Spleen (tissue), 11 donors: Measurements from ENCODE around the gene MCM9. TPM values are rescaled to one million over a fixed set of nuclear protein-coding genes. Genes with fewer than 3 reads are reported as not detected.

ENCODE experiments used
- DNase-seq: peaks from one replicate; pipeline ENCODE4 v3.0.0-alpha.2; 2020
- H3K27ac ChIP-seq, 8 donors: fragments of 200-600 bp; sonication (generic) in 7 of 8; 1 replicate in 4 of 8; 2 replicates in 4 of 8; pipeline versions ENCODE4 v1.5.0 to v1.8.0; 2016 to 2021; ENCODE audit warnings: inconsistent platforms in 4 of 8, mild to moderate bottlenecking in 4 of 8, moderate library complexity in 1 of 8
- H3K27me3 ChIP-seq, 7 donors: fragments of 200-600 bp; sonication (generic) in 6 of 7; replicated peaks in 1 of 7; 1 replicate in 4 of 7; 2 replicates in 3 of 7; pipeline versions ENCODE4 v1.5.0 to v1.8.0; 2016 to 2021; ENCODE audit warnings: inconsistent platforms in 3 of 7, mild to moderate bottlenecking in 1 of 7
- H3K36me3 ChIP-seq, 6 donors: fragments of 200-600 bp; sonication (generic) in 5 of 6; 1 replicate in 4 of 6; 2 replicates in 2 of 6; pipeline versions ENCODE4 v1.5.0 to v1.8.0; 2016 to 2021; ENCODE audit warnings: inconsistent platforms in 2 of 6
- H3K4me1 ChIP-seq, 6 donors: fragments of 200-600 bp; sonication (generic) in 5 of 6; 1 replicate in 3 of 6; 2 replicates in 3 of 6; pipeline versions ENCODE4 v1.5.0 to v1.8.0; 2016 to 2021; ENCODE audit warnings: inconsistent platforms in 3 of 6
- H3K4me3 ChIP-seq, 8 donors: fragments of 200-600 bp; sonication (generic) in 7 of 8; 1 replicate in 4 of 8; 2 replicates in 4 of 8; pipeline versions ENCODE4 v1.5.0 to v1.8.0; 2016 to 2021; ENCODE audit warnings: inconsistent platforms in 4 of 8, mild to moderate bottlenecking in 4 of 8, moderate library complexity in 2 of 8
- H3K9me3 ChIP-seq, 8 donors: fragments of 200-600 bp; sonication (generic) in 7 of 8; 1 replicate in 4 of 8; 2 replicates in 4 of 8; pipeline versions ENCODE4 v1.5.0 to v1.8.0; 2016 to 2021; ENCODE audit warnings: inconsistent platforms in 4 of 8
- POLR2A ChIP-seq, 3 donors: fragments of 450-650 bp; IDR thresholded peaks; one replicate each; pipeline ENCODE4 v1.5.1; 2017; ENCODE audit warnings: antibody characterized with exemption in 3 of 3, mild to moderate bottlenecking in 1 of 3
- POLR2AphosphoS5 ChIP-seq, 3 donors: sonication (generic); formaldehyde crosslinking; IDR thresholded peaks; one replicate each; pipeline ENCODE4 v1.5.1; 2017; ENCODE audit warnings: antibody characterized with exemption in 3 of 3
- WGBS, 5 donors: extraction: QIAGEN DNeasy Blood & Tissue Kit in 3 of 5; methylation state at CpG; one replicate each; pipeline versions ENCODE4 v1.1.5 to v1.1.7; 2013 to 2018; 5-methylcytosine and 5-hydroxymethylcytosine counted together
- intact Hi-C: fragments of 100-400 bp; cut with DNase I; formaldehyde crosslinking; loops from one replicate; pipeline ENCODE4 v1.15.0; 2023; ENCODE audit warnings: low total_unique reads
- polyA plus RNA-seq, 3 donors: library from polyadenylated mRNA; stranded (reverse); fragments of 200-250 nt; gene quantifications; one replicate each; pipeline ENCODE4 v1.2.1, GENCODE V29; 2013
- total RNA-seq, 7 donors: library from RNA; depleted of rRNA in 3 of 7; stranded (reverse); fragments of >200 nt in 3 of 7; fragmentation: NEBNext Ultra II Directional in 4 of 7; extraction: Animal tissue kit (Norgen Biotek cat#: 25700) in 4 of 7; gene quantifications; one replicate each; pipeline versions ENCODE4 v1.1.0 to v1.2.1, GENCODE V29; 2016 to 2021
- TF ChIP-seq, protein P1 (sequence below), 11 experiments: fragments of 200-600 bp in 7 of 11; fragments of 450-650 bp in 4 of 11; sonication (generic) in 4 of 11; IDR thresholded peaks in 8 of 11; conservative IDR thresholded peaks in 3 of 11; 1 replicate in 7 of 11; 2 replicates in 4 of 11; pipeline versions ENCODE4 v1.4.0 to v1.8.0; 2016 to 2021; ENCODE audit warnings: antibody characterized with exemption in 11 of 11, inconsistent platforms in 4 of 11, mild to moderate bottlenecking in 1 of 11
- donor health status: healthy with polysubstance abuse.
- donor health status: DM: no; HTN: no; CAD: no; lungs with moderate emphysema.
- donor health status: DM: no; HTN: no; CAD: no.
- donor health status: Bipolar disorder and iron deficiency.
- donor health status: healthy.
- donor health status: DM: no; HTN: no; CAD: no.
- donor health status: DM: yes; HTN: yes; CAD: no.

The MCM9 gene
- total and polyA plus RNA-seq, 10 donors, result 3.7 to 33.6 (median 21.5) TPM

DNA sequence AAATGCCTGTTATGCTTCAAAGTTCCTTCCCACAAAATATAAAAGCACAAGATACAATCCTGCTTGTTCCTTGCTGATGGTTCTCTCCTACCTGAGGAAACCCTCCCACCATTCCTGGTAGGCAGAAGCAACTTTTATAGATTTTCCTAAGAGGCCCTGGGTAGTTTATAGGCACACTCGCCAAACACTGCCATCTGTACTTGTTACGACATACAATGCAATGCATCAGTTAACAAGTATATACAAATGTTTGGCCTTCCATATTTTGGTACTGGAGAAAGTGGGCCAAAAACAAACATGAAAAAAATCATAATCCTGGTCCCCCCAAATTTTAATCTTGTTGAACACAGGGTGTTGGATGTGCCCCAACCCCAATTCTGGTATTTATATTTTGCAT, 16.6 kb downstream of the MCM9 start:
- intact Hi-C loops, result no loop called here
- TF ChIP-seq POLR2AphosphoS5 (IDR thresholded peaks at IDR 0.05) (no peak), POLR2A (IDR thresholded peaks at IDR 0.05) (no peak)
- TF ChIP-seq, protein P1, sequence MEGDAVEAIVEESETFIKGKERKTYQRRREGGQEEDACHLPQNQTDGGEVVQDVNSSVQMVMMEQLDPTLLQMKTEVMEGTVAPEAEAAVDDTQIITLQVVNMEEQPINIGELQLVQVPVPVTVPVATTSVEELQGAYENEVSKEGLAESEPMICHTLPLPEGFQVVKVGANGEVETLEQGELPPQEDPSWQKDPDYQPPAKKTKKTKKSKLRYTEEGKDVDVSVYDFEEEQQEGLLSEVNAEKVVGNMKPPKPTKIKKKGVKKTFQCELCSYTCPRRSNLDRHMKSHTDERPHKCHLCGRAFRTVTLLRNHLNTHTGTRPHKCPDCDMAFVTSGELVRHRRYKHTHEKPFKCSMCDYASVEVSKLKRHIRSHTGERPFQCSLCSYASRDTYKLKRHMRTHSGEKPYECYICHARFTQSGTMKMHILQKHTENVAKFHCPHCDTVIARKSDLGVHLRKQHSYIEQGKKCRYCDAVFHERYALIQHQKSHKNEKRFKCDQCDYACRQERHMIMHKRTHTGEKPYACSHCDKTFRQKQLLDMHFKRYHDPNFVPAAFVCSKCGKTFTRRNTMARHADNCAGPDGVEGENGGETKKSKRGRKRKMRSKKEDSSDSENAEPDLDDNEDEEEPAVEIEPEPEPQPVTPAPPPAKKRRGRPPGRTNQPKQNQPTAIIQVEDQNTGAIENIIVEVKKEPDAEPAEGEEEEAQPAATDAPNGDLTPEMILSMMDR (IDR thresholded peaks at IDR 0.05 in 8 of 11, conservative IDR thresholded peaks at IDR 0.05 in 3 of 11), result no peak
- no peaks in the 10 kb centered on the region for H3K9me3 ChIP-seq
- H3K27ac ChIP-seq, result no peak overlapping the region
- no peaks in the 10 kb centered on the region for H3K4me1 ChIP-seq
- H3K36me3 ChIP-seq, result peaks cover under 1 to 97% (median 68%) of the 10 kb centered on the region in 6 donors
- WGBS, 5 donors, result 84 to 97% (median 94%) methylated on average over 2 of the region's 2 CpGs
- no peak overlapping the region for H3K4me3 ChIP-seq
- no peak for DNase-seq
- H3K27me3 ChIP-seq, result no peaks in the 10 kb centered on the region

DNA sequence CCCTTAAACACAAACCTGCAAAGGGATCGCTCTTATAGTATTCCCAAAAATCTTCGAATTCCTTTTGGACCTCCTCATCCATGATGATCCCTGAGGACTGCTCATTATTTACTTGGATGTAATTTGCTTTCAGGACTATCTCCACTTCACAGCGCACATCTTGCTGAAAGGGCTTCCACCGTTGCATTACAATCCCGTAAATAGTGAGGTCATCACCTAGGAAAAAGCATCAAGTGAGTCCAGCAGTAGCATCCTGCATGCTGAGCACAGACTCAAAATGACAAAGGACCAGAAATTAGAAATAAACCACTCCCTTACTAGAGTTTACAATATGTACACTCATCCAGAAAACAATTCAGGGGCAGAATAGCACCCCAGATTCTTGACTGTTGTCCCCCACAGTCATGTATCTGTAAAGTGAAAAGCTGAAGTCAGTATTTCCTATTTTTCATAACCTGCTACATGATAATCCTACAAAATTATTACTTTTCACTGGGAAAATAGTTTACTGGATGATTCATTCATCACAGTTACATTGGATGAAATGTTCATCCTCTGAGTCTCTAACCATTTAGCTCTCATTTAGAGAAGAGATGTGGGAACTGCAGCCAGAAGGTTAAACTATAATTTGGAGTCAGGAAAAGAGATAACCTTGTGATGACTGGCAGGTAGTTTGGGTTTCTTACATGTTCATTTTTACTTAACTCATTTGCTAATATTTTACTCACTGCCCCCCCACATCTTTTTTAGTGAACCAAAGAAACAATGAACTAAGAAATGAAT, 17.2 kb downstream of the MCM9 start:
- Histone ChIP-seq H3K9me3 (no peaks in the 10 kb centered on the region), H3K27ac (no peak overlapping the region), H3K4me3 (no peak overlapping the region), H3K4me1 (no peaks in the 10 kb centered on the region), H3K27me3 (no peaks in the 10 kb centered on the region), H3K36me3 (peaks cover 0 to 97% (median 68%) of the 10 kb centered on the region in 6 donors)
- DNase-seq, result no peak
- TF ChIP-seq POLR2A (IDR thresholded peaks at IDR 0.05), result no peak
- TF ChIP-seq POLR2AphosphoS5 (IDR thresholded peaks at IDR 0.05), result no peak
- TF ChIP-seq, protein P1 (IDR thresholded peaks at IDR 0.05 in 8 of 11, conservative IDR thresholded peaks at IDR 0.05 in 3 of 11), result no peak
- WGBS, 5 donors, result 89 to 97% (median 93%) methylated on average over 5 of the region's 5 CpGs
- intact Hi-C loops, result no loop called here

DNA sequence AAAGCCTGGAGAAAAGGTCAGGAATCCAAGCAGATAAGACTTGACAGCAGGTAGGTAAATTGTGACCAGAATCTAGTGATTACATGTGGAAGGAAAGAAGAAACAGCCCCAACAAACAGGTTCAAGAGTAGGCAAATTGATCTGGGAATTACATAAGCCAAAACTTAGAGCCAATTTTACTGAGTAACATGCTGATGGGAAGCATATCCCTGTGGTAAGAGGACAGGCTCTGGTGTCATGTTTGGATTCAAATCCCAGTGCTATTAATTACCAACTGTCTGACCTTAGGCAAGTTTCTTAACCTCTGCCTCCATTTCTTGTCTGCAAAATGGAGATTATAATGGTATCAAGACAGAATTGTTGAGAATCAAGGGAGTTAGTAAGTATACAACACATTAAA, 20.4 kb downstream of the MCM9 start:
- Histone ChIP-seq H3K9me3 (no peaks in the 10 kb centered on the region), H3K36me3 (peaks cover 0 to 97% (median 67%) of the 10 kb centered on the region in 6 donors), H3K4me1 (no peaks in the 10 kb centered on the region), H3K27me3 (no peaks in the 10 kb centered on the region), H3K27ac (no peak overlapping the region), H3K4me3 (no peak overlapping the region)
- intact Hi-C loops, result no loop called here
- no peak for DNase-seq
- TF ChIP-seq, protein P1 (IDR thresholded peaks at IDR 0.05 in 8 of 11, conservative IDR thresholded peaks at IDR 0.05 in 3 of 11), result no peak
- TF ChIP-seq POLR2AphosphoS5 (IDR thresholded peaks at IDR 0.05) (no peak), POLR2A (IDR thresholded peaks at IDR 0.05) (no peak)

DNA sequence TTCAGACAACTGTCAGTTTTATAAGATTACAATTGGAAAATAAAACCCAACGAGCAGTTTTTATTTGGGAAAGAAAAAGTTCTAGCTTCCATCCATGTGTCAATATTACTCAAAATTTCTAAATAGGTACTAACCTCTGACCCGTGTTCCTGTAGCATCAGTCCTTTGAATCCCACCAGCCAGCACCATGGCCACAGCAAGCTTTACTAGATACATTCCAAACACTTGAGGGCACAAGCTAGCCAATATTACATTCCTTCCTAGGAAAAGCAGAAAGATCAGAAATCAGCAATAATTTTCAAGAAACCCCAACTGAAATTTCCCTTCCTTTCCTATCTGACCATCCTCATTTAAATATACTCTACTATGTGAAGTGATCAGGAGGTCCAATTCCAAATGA, 21.8 kb downstream of the MCM9 start:
- DNase-seq, result no peak
- intact Hi-C loops, result no loop called here
- Histone ChIP-seq H3K27me3 (no peaks in the 10 kb centered on the region), H3K9me3 (no peaks in the 10 kb centered on the region), H3K27ac (no peak overlapping the region), H3K4me1 (no peaks in the 10 kb centered on the region), H3K36me3 (peaks cover 0 to 100% (median 74%) of the 10 kb centered on the region in 6 donors), H3K4me3 (no peak overlapping the region)
- TF ChIP-seq, protein P1 (IDR thresholded peaks at IDR 0.05 in 8 of 11, conservative IDR thresholded peaks at IDR 0.05 in 3 of 11), result no peak
- no peak for TF ChIP-seq POLR2A (IDR thresholded peaks at IDR 0.05)
- no peak for TF ChIP-seq POLR2AphosphoS5 (IDR thresholded peaks at IDR 0.05)
- WGBS, 5 donors, result 85 to 97% (median 91%) methylated on average over 2 of the region's 2 CpGs
